Measurements from ENCODE around the gene PCDHGA1. TPM values are rescaled to one million over a fixed set of nuclear protein-coding genes. Genes with fewer than 3 reads are reported as not detected.
"Not testable (repeated sequence)": the region's sequence is repeated elsewhere in the genome, so short reads cannot be mapped to it uniquely, and the experiment has no call there.

PCDHGA1 gene
- 0.22 to 0.47 TPM (median 0.34 TPM) in 3 replicates for total RNA-seq

- no peak within 1 kb of the TSS for H3K4me3 Mint-ChIP-seq
- no peak within 1 kb of the TSS for H3K27ac Mint-ChIP-seq
- peaks cover 8% of the 10 kb centered on the region for H3K36me3 Mint-ChIP-seq
- DNase-seq (ENCODE audit: low spot score in 2 of 2, unreplicated experiment in 2 of 2) = no peak
- H3K9me3 Mint-ChIP-seq = peaks cover 68% of the 10 kb centered on the region
- TF ChIP-seq, protein P1, sequence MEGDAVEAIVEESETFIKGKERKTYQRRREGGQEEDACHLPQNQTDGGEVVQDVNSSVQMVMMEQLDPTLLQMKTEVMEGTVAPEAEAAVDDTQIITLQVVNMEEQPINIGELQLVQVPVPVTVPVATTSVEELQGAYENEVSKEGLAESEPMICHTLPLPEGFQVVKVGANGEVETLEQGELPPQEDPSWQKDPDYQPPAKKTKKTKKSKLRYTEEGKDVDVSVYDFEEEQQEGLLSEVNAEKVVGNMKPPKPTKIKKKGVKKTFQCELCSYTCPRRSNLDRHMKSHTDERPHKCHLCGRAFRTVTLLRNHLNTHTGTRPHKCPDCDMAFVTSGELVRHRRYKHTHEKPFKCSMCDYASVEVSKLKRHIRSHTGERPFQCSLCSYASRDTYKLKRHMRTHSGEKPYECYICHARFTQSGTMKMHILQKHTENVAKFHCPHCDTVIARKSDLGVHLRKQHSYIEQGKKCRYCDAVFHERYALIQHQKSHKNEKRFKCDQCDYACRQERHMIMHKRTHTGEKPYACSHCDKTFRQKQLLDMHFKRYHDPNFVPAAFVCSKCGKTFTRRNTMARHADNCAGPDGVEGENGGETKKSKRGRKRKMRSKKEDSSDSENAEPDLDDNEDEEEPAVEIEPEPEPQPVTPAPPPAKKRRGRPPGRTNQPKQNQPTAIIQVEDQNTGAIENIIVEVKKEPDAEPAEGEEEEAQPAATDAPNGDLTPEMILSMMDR (IDR thresholded peaks at IDR 0.05; ENCODE audit: unreplicated experiment) = no peak
- no peaks in the 10 kb centered on the region for H3K4me1 Mint-ChIP-seq
- no peaks in the 10 kb centered on the region for H3K27me3 Mint-ChIP-seq (ENCODE audit: low read depth)
Measured at GRCh38 chr5:141330299-141331080, at the start of gene PCDHGA1. Gene PCDHGA1 (plus strand): TSS chr5:141330514.

DNA sequence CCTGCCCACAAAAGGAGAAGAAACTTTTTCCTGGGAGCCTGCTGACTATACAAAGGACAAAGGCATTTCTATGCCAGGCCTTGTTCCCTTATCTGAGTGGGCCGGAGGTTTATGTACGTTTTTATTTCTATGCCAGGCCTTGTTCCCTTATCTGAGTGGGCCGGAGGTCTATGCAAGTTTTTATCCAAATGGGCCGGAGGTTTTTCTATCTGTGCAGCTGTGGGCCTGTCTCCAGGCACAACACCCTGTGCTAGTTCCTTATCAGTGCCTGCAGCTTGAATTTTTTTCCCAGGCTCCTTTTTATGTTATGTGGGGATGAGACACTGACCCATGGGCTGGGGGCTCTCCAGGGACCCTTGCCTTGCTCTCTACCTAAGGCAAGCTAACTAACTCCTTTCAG lies 31.9 kb upstream of the PCDHGA1 start:
- H3K27me3 Mint-ChIP-seq (ENCODE audit: low read depth) = no peaks in the 10 kb centered on the region
- DNase-seq (ENCODE audit: low spot score in 2 of 2, unreplicated experiment in 2 of 2) = no peak
- H3K4me3 Mint-ChIP-seq = no peak overlapping the region
- peaks cover 73% of the 10 kb centered on the region for H3K9me3 Mint-ChIP-seq
- H3K4me1 Mint-ChIP-seq = no peaks in the 10 kb centered on the region
- H3K27ac Mint-ChIP-seq = no peak overlapping the region
- TF ChIP-seq, protein P1 (IDR thresholded peaks at IDR 0.05; ENCODE audit: unreplicated experiment) = no peak
- H3K36me3 Mint-ChIP-seq = peaks cover 79% of the 10 kb centered on the region

- Mint-ChIP-seq H3K36me3 (peaks cover 80% of the 10 kb centered on the region), H3K9me3 (peaks cover 69% of the 10 kb centered on the region)
Measured at GRCh38 chr5:141303756-141304155, 26.6 kb upstream of the PCDHGA1 start, which contains the start of gene SLC25A2. Gene SLC25A2 (minus strand): TSS chr5:141304049. CDS start chr5:141303865, 184 bp downstream.

GRCh38 chr5:141306630-141307029 lies 23.7 kb upstream of the PCDHGA1 start:
- TF ChIP-seq, protein P1 (IDR thresholded peaks at IDR 0.05; ENCODE audit: unreplicated experiment) = no peak
- no peaks in the 10 kb centered on the region for H3K4me1 Mint-ChIP-seq
- H3K9me3 Mint-ChIP-seq = peaks cover 67% of the 10 kb centered on the region
- DNase-seq (ENCODE audit: low spot score in 2 of 2, unreplicated experiment in 2 of 2) = no peak
- H3K4me3 Mint-ChIP-seq = no peak overlapping the region
- no peak overlapping the region for H3K27ac Mint-ChIP-seq
- no peaks in the 10 kb centered on the region for H3K27me3 Mint-ChIP-seq (ENCODE audit: low read depth)
- peaks cover 86% of the 10 kb centered on the region for H3K36me3 Mint-ChIP-seq

More at GRCh38 chr5:141303756-141304155, 26.6 kb upstream of the PCDHGA1 start, which contains the start of gene SLC25A2:
- no peak within 1 kb of the TSS for H3K4me3 Mint-ChIP-seq
- no peaks in the 10 kb centered on the region for H3K27me3 Mint-ChIP-seq (ENCODE audit: low read depth)
- TF ChIP-seq, protein P1 (IDR thresholded peaks at IDR 0.05; ENCODE audit: unreplicated experiment) = no peak
- no peak within 1 kb of the TSS for H3K27ac Mint-ChIP-seq
- no peaks in the 10 kb centered on the region for H3K4me1 Mint-ChIP-seq
- no peak for DNase-seq (ENCODE audit: low spot score in 2 of 2, unreplicated experiment in 2 of 2)

- H3K4me3 Mint-ChIP-seq = no peak overlapping the region
- peaks cover 86% of the 10 kb centered on the region for H3K36me3 Mint-ChIP-seq
- H3K4me1 Mint-ChIP-seq = peaks cover 1% of the 10 kb centered on the region
- no peak for DNase-seq (ENCODE audit: low spot score in 2 of 2, unreplicated experiment in 2 of 2)
- H3K9me3 Mint-ChIP-seq = peaks cover 65% of the 10 kb centered on the region
- no peak overlapping the region for H3K27ac Mint-ChIP-seq
- TF ChIP-seq, protein P1 (IDR thresholded peaks at IDR 0.05; ENCODE audit: unreplicated experiment) = no peak
- no peaks in the 10 kb centered on the region for H3K27me3 Mint-ChIP-seq (ENCODE audit: low read depth)
Measured at GRCh38 chr5:141313711-141314110, 16.6 kb upstream of the PCDHGA1 start.

DNA sequence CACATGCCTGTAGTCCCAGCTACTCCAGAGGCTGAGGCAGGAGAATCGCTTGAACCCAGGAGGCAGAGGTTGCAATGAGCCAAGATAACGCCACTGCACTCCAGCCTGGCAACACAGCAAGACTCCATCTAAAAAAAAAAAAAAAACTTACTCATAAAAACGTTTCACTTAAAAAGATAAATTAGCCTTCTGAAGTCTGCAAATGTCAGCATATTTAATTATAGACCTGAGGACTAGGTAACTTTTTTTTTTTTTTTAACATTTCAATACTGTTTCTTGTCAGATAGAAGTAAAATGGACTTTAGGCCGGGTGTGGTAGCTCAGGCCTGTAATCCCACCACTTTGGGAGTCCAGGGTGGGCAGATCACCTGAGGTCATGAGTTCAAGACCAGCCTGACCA lies 13.4 kb upstream of the PCDHGA1 start:
- not testable (repeated sequence) for H3K4me3 Mint-ChIP-seq; H3K27ac Mint-ChIP-seq; H3K4me1 Mint-ChIP-seq; H3K27me3 Mint-ChIP-seq (ENCODE audit: low read depth); DNase-seq (ENCODE audit: low spot score in 2 of 2, unreplicated experiment in 2 of 2)
- peaks cover 74% of the 10 kb centered on the region for H3K36me3 Mint-ChIP-seq
- peaks cover 68% of the 10 kb centered on the region for H3K9me3 Mint-ChIP-seq

Measured in mesothelial cell of epicardium (in vitro differentiated cells).